GM12874 (cell line): ENCODE measurements around the gene CTNNA3.

Experiments used
- CTCF ChIP-seq: IDR thresholded peaks from 2 replicates; pipeline ENCODE4 v1.5.1; 2011; ENCODE audit warnings: low read depth, mild to moderate bottlenecking, control low read depth, low read length, moderate library complexity; ENCODE audit not compliant: insufficient read depth

The CTNNA3 gene

GRCh38 chr10:67607472-67607871 is 88.5 kb downstream of the CTNNA3 start:
- no peak for TF ChIP-seq CTCF

GRCh38 chr10:67606572-67606971 is 89.4 kb downstream of the CTNNA3 start:
- TF ChIP-seq CTCF, result no peak

DNA sequence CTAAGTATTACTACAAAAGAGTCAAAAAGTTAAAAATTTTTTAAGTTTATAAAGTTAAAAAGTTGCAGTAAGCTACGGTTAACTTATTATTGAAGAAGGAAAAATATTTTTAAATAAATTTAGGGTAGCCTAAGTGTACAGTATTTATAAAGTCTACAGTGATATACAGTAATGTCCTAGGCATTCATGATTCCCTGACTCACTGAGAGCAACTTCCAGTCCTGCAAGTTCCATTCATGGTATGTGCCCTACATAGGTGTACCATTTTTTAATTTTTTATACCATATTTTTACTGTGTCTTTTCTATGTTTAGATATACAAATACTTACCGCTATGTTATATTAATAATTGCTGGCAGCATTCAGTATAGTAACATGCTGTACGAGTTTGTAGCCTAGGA is 92.3 kb downstream of the CTNNA3 start:
- TF ChIP-seq CTCF, result no peak

GRCh38 chr10:67603086-67603485 is 92.9 kb downstream of the CTNNA3 start:
- TF ChIP-seq CTCF, result no peak

DNA sequence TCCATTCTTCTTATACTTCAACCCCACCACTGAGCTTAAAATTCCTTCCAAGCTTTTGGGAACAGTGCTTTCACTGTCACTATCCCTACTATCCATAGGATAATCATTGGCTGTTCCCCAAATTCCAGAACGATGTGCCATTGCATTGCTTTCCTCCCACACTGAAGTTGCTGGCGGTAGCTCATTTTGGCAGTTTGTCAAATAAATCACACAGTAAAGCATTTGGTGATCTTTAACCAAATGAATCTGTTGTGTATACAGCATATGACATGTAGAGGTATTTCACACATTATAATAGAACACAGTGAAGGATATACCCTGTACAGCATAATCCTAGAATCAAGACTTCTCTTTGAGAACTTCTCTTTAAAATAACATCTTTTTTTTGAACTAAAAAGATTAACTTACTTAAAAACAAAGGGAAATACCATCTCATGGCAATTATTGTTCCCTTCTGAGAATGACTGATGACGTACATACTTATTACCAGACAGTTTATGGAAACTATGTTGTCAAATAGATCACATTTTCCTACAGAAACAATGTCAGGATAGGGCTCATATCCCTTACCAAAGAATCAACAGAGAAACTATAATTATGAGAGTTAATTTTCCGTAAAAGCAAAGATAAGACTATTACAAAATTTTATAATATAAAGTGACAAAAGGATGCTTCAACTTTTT is 93.6 kb downstream of the CTNNA3 start:
- TF ChIP-seq CTCF, result no peak

DNA sequence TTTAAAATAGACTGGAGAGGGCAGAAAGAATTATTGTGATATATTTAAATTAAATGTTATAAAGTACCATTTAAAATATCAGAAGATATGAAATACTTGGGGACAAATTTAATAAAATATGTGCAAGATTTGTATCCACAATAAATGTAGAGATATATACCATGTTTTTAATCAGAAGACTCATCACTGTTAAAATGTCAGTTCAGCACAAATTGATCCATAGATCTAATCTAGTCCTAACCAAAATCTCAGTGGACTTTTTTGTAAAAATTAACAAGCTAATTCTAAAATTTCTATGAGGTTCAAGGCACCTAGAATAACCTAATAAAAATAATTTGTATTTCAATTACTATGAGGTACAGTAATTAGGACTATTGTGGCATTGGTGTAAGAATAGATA is 96.4 kb downstream of the CTNNA3 start:
- TF ChIP-seq CTCF, result no peak

GRCh38 chr10:67596641-67597040 is 99.4 kb downstream of the CTNNA3 start:
- TF ChIP-seq CTCF, result no peak

DNA sequence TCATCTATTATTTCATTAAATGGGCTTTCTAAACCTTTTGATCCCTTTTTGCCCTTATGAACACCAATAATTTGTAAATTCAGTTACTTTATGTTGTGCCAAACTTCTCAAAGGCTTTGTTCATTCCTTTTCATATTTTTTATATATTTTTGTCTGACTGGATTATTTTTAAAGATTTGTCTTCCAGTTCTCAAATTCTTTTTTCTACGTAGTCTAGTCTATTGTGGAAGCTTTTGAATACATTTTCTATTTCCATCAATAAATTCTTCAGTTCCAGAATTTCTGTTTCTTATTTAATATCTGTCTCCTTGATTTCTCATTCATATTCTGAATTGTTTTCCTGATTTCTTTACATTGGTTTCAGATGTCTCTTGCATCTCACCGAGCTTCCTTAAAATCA is 108.2 kb downstream of the CTNNA3 start:
- no peak for TF ChIP-seq CTCF
